ENCODE measurements around the gene PACS2.
"Not testable (repeated sequence)": the region's sequence is repeated elsewhere in the genome, so short reads cannot be mapped to it uniquely, and the experiment has no call there.

Gene PACS2

GRCh38 chr14:105282098-105282725 is 32.3 kb upstream of the PACS2 start:
- Histone ChIP-seq H3K27ac (no peak overlapping the region), H3K4me3 (no peak overlapping the region)
- TF ChIP-seq, protein P1, sequence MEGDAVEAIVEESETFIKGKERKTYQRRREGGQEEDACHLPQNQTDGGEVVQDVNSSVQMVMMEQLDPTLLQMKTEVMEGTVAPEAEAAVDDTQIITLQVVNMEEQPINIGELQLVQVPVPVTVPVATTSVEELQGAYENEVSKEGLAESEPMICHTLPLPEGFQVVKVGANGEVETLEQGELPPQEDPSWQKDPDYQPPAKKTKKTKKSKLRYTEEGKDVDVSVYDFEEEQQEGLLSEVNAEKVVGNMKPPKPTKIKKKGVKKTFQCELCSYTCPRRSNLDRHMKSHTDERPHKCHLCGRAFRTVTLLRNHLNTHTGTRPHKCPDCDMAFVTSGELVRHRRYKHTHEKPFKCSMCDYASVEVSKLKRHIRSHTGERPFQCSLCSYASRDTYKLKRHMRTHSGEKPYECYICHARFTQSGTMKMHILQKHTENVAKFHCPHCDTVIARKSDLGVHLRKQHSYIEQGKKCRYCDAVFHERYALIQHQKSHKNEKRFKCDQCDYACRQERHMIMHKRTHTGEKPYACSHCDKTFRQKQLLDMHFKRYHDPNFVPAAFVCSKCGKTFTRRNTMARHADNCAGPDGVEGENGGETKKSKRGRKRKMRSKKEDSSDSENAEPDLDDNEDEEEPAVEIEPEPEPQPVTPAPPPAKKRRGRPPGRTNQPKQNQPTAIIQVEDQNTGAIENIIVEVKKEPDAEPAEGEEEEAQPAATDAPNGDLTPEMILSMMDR (IDR thresholded peaks at IDR 0.05) = no peak
- DNase-seq (ENCODE audit: low spot score) = no peak

GRCh38 chr14:105283028-105283427 is 31.5 kb upstream of the PACS2 start:
- DNase-seq (ENCODE audit: low spot score) = no peak
- H3K27ac ChIP-seq = no peak overlapping the region
- no peak overlapping the region for H3K4me3 ChIP-seq
- TF ChIP-seq, protein P1 (IDR thresholded peaks at IDR 0.05) = no peak

DNA sequence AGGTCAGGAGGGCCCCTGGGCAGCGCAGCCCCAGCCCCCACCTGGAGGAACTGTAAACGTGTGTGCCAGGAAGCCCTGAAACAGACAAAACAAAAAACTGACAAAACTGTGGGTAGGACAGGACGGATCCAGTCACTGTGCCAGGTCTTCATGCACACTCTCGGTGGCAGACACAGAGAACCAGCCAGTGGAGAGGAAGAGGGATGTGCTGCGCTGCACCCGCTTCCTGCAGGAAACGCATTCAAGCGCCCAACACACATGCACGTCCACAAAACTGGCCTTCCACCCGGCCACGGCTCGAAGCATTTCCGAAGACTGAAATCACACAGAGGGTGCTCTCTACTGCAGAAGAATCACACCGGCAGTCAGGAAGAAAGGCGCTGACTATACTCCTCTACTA is 30.6 kb upstream of the PACS2 start:
- no peak for DNase-seq (ENCODE audit: low spot score)
- H3K4me3 ChIP-seq = no peak overlapping the region
- TF ChIP-seq, protein P1 (IDR thresholded peaks at IDR 0.05) = no peak
- no peak overlapping the region for H3K27ac ChIP-seq

DNA sequence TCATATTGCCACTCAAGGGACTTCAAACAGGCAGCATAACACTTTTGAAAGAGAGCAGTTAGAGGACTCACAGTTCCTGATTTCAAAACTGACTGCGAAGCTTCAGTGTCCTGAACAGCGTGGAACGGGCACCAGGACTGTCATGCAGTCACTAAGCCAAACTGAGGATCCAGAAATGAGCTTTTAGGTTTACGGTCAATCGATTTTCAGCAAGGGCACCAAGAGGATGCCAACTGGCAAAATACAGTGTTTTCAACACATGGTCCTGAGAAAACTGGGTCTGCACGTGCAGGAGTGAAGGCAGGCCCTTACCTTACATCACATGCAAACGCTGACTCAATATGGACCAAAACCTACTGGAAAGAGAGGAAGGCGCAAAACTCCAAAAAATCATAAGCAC is 29.4 kb upstream of the PACS2 start:
- no peak overlapping the region for H3K27ac ChIP-seq
- TF ChIP-seq, protein P1 (IDR thresholded peaks at IDR 0.05) = no peak
- H3K4me3 ChIP-seq = no peak overlapping the region
- DNase-seq (ENCODE audit: low spot score) = no peak

GRCh38 chr14:105286759-105287144 is 27.8 kb upstream of the PACS2 start:
- no peak for DNase-seq (ENCODE audit: low spot score)
- Histone ChIP-seq H3K27ac (no peak overlapping the region), H3K4me3 (no peak overlapping the region)
- TF ChIP-seq, protein P1 (IDR thresholded peaks at IDR 0.05) = no peak

GRCh38 chr14:105287249-105288102 is 27.1 kb upstream of the PACS2 start:
- no peak for DNase-seq (ENCODE audit: low spot score)
- H3K4me3 ChIP-seq = no peak overlapping the region
- TF ChIP-seq, protein P1 (IDR thresholded peaks at IDR 0.05) = no peak
- no peak overlapping the region for H3K27ac ChIP-seq

- not testable (repeated sequence) for H3K4me3 ChIP-seq; DNase-seq (ENCODE audit: low spot score); H3K27ac ChIP-seq
Observed at GRCh38 chr14:105288936-105289335, 25.6 kb upstream of the PACS2 start.
